ENCODE results near the gene NHLH1. TPM values are rescaled to one million over a fixed set of nuclear protein-coding genes. Genes with fewer than 3 reads are reported as not detected.

NHLH1 gene
- total RNA-seq, 2 experiments from 2014 or later: 0.08 TPM; not detected in 1

GRCh38 chr1:160346958-160347357, 19.9 kb upstream of the NHLH1 start:
- ATAC-seq (ENCODE audit: poor library complexity) (no peak), DNase-seq (peak in 3 of 14 experiments; percentile 22 to 53 (median 45))
- intact Hi-C loops (cut with DNase I, micrococcal nuclease): loop anchor here (10.0 kb wide), 2 partner anchors 168 to 808 kb away; partner anchors contain the start of genes UFC1 (in 1 of the 2) and USP21 (in 1 of the 2)
- H3K9me3 Mint-ChIP-seq: no peaks in the 10 kb centered on the region
- CTCF ChIA-PET: no interaction called here
- H3K36me3 Mint-ChIP-seq (ENCODE audit: low read depth): peaks cover 76% of the 10 kb centered on the region
- H3K4me1 Mint-ChIP-seq (ENCODE audit: low read depth): peaks cover 36% of the 10 kb centered on the region
- peak overlapping the region; percentile 51 for H3K4me3 Mint-ChIP-seq
- Histone ChIP-seq H3K9me3 (ENCODE audit: control insufficient read depth in 1 of 2, insufficient read depth in 1 of 2, low read length in 2 of 2) (no peaks in the 10 kb centered on the region), H3K27ac (ENCODE audit: low read depth in 1 of 2, low read length in 2 of 2) (no peak overlapping the region), H3K4me3 (ENCODE audit: low read length) (no peak overlapping the region), H3K4me1 (ENCODE audit: insufficient read depth, low read length) (peaks cover 18% of the 10 kb centered on the region), H3K27me3 (ENCODE audit: control insufficient read depth in 1 of 2, insufficient read depth in 2 of 2, low read length in 2 of 2) (no peaks in the 10 kb centered on the region), H3K36me3 (ENCODE audit: insufficient read depth, low read length) (peaks cover 68% of the 10 kb centered on the region)
- POLR2A ChIA-PET: no interaction called here
- H3K27me3 Mint-ChIP-seq: no peaks in the 10 kb centered on the region
- no peak overlapping the region for H3K27ac Mint-ChIP-seq
- TF ChIP-seq CTCF (IDR thresholded peaks at IDR 0.05): no peak

GRCh38 chr1:160351629-160352028, 15.2 kb upstream of the NHLH1 start:
- Mint-ChIP-seq H3K4me3 (no peak overlapping the region), H3K4me1 (ENCODE audit: low read depth) (peaks cover 10% of the 10 kb centered on the region), H3K27ac (no peak overlapping the region), H3K9me3 (no peaks in the 10 kb centered on the region), H3K27me3 (no peaks in the 10 kb centered on the region), H3K36me3 (ENCODE audit: low read depth) (peaks cover 95% of the 10 kb centered on the region)
- DNase-seq (no peak), ATAC-seq (ENCODE audit: poor library complexity) (no peak)
- Histone ChIP-seq H3K9me3 (ENCODE audit: control insufficient read depth in 1 of 2, insufficient read depth in 1 of 2, low read length in 2 of 2) (no peaks in the 10 kb centered on the region), H3K4me1 (ENCODE audit: insufficient read depth, low read length) (no peaks in the 10 kb centered on the region), H3K27me3 (ENCODE audit: control insufficient read depth in 1 of 2, insufficient read depth in 2 of 2, low read length in 2 of 2) (no peaks in the 10 kb centered on the region), H3K4me3 (ENCODE audit: low read length) (no peak overlapping the region), H3K27ac (ENCODE audit: low read depth in 1 of 2, low read length in 2 of 2) (no peak overlapping the region), H3K36me3 (ENCODE audit: insufficient read depth, low read length) (peaks cover 99% of the 10 kb centered on the region)
- no peak for TF ChIP-seq CTCF (IDR thresholded peaks at IDR 0.05)
- POLR2A ChIA-PET: no interaction called here
- intact Hi-C loops (cut with DNase I, micrococcal nuclease): no loop called here
- CTCF ChIA-PET: no interaction called here

GRCh38 chr1:160352555-160352954, 14.3 kb upstream of the NHLH1 start:
- H3K36me3 Mint-ChIP-seq (ENCODE audit: low read depth): peaks cover 98% of the 10 kb centered on the region

More at GRCh38 chr1:160352555-160352954, 14.3 kb upstream of the NHLH1 start:
- H3K27me3 ChIP-seq (ENCODE audit: control insufficient read depth in 1 of 2, insufficient read depth in 2 of 2, low read length in 2 of 2): no peaks in the 10 kb centered on the region
- H3K27ac ChIP-seq (ENCODE audit: low read depth in 1 of 2, low read length in 2 of 2): no peak overlapping the region
- no peak overlapping the region for H3K27ac Mint-ChIP-seq
- no peak for DNase-seq
- no peak overlapping the region for H3K4me3 ChIP-seq (ENCODE audit: low read length)
- no peaks in the 10 kb centered on the region for H3K9me3 ChIP-seq (ENCODE audit: control insufficient read depth in 1 of 2, insufficient read depth in 1 of 2, low read length in 2 of 2)
- intact Hi-C loops (cut with DNase I, micrococcal nuclease): no loop called here
- no peak overlapping the region for H3K4me3 Mint-ChIP-seq
- peaks cover 99% of the 10 kb centered on the region for H3K36me3 ChIP-seq (ENCODE audit: insufficient read depth, low read length)
- no peaks in the 10 kb centered on the region for H3K27me3 Mint-ChIP-seq
- no peaks in the 10 kb centered on the region for H3K9me3 Mint-ChIP-seq
- TF ChIP-seq CTCF (IDR thresholded peaks at IDR 0.05): no peak
- no peaks in the 10 kb centered on the region for H3K4me1 ChIP-seq (ENCODE audit: insufficient read depth, low read length)
- ChIA-PET CTCF (no interaction called here), POLR2A (interaction anchor here (0.6 kb wide), 1 partner anchor 416 kb away, joined by 3 read pairs; no protein-coding TSS in a partner anchor)
- H3K4me1 Mint-ChIP-seq (ENCODE audit: low read depth): peaks cover 3% of the 10 kb centered on the region
- ATAC-seq (ENCODE audit: poor library complexity): no peak

Measured in CD4-positive, alpha-beta T cell (primary cell).